ENCODE results near the gene GABRG3.

DNA sequence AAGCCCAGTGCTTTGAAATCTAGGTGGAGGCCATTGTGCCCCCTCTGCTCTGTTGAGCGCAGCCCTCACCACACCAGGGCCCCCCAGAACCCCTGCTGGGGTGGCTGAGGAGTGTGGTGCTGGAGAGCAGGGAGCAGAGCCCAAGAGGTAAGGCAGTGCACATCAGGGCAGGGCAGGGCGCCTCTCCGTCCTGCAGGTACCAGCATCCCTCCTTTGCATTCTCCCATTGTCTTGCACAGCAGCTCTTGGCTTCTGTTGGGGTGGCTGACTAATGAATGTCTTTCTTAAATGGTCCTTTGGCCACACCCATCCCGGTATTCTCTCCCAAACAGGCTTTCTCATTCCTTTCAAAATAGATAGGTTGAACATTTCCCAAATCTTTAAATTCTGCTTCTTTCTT lies 41.4 kb upstream of the GABRG3 start:
- TF ChIP-seq ZNF16 (tag by site-specific recombination; IDR thresholded peaks at IDR 0.05; ENCODE audit: low read depth) (no peak), CTCF (tag by site-specific recombination; IDR thresholded peaks at IDR 0.05) (no peak), ZFP37 (tag by site-specific recombination; IDR thresholded peaks at IDR 0.05) (no peak)
